ENCODE results near the gene C5orf58.

The C5orf58 gene

DNA sequence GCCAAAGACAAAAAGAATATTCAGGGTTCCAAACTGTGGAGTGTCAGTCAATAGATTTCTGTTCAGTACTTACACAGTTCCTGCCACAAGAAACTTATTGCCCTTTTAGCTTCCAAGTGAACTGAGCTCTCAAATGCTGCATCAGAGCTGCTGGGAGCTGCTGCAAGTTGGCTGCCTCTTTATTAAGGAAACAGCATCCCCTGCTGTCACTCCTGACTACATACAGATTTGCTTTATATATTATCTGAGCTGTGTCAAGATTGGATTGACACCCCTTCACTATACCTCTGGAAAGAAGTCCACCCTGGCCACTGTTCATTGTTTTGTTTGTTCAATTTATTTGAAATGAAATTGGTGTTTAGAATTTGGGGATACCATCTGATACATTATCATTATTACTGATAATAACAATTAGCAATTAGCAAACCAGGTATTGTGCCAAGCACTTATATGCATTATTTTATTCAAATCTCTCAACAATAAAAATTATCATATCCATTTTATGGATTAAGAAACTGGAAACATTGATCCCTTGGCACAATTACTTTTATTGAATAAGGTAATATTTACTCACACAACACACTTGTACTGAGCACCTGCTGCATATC is 16.4 kb upstream of the C5orf58 start:
- Histone ChIP-seq H3K36me3 (no peaks in the 10 kb centered on the region), H3K27me3 (no peaks in the 10 kb centered on the region), H3K4me1 (ENCODE audit: control insufficient read depth in 1 of 2, insufficient read depth in 1 of 2, low read depth in 1 of 2, low read length in 1 of 2) (no peaks in the 10 kb centered on the region), H3K27ac (no peak overlapping the region), H3K9me3 (no peaks in the 10 kb centered on the region), H3K4me3 (ENCODE audit: low read depth in 1 of 2, low read length in 1 of 2) (no peak overlapping the region)
- no peak for TF ChIP-seq CTCF (IDR thresholded peaks at IDR 0.05)

- no peaks in the 10 kb centered on the region for H3K27me3 ChIP-seq
- no peaks in the 10 kb centered on the region for H3K36me3 ChIP-seq
- no peak overlapping the region for H3K4me3 ChIP-seq (ENCODE audit: low read depth in 1 of 2, low read length in 1 of 2)
- H3K9me3 ChIP-seq, result no peaks in the 10 kb centered on the region
- H3K4me1 ChIP-seq (ENCODE audit: control insufficient read depth in 1 of 2, insufficient read depth in 1 of 2, low read depth in 1 of 2, low read length in 1 of 2), result no peaks in the 10 kb centered on the region
- no peak overlapping the region for H3K27ac ChIP-seq
- no peak for TF ChIP-seq CTCF (IDR thresholded peaks at IDR 0.05)
Observed at GRCh38 chr5:170217831-170218230, 15.0 kb upstream of the C5orf58 start.

GRCh38 chr5:170218726-170219125 is 14.1 kb upstream of the C5orf58 start:
- Histone ChIP-seq H3K4me1 (ENCODE audit: control insufficient read depth in 1 of 2, insufficient read depth in 1 of 2, low read depth in 1 of 2, low read length in 1 of 2) (no peaks in the 10 kb centered on the region), H3K36me3 (no peaks in the 10 kb centered on the region), H3K27ac (no peak overlapping the region), H3K27me3 (no peaks in the 10 kb centered on the region), H3K4me3 (ENCODE audit: low read depth in 1 of 2, low read length in 1 of 2) (no peak overlapping the region), H3K9me3 (no peaks in the 10 kb centered on the region)
- TF ChIP-seq CTCF (IDR thresholded peaks at IDR 0.05), result no peak

DNA sequence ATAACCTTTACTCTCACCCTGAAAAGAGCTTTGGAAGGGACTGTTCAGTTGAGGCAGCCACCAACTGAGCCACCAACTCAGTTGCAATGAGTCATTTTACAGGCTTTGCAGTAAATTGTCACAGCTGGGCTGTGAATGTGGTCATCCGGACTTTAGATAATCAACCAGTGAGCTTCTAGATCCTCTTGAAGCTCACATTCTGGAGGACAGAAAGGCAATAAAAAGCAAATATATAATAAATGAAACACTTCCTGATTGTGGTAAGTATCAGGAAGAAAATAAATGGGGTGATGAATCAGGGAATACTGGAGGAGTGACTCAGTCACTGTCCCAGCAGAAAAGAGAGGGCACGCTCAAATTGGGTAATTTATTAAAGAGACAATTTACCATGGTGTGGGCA is 13.2 kb upstream of the C5orf58 start:
- H3K27ac ChIP-seq, result no peak overlapping the region
- no peak for TF ChIP-seq CTCF (IDR thresholded peaks at IDR 0.05)

GRCh38 chr5:170220191-170220590 is 12.6 kb upstream of the C5orf58 start:
- Histone ChIP-seq H3K36me3 (no peaks in the 10 kb centered on the region), H3K4me3 (ENCODE audit: low read depth in 1 of 2, low read length in 1 of 2) (no peak overlapping the region), H3K27ac (no peak overlapping the region), H3K4me1 (ENCODE audit: control insufficient read depth in 1 of 2, insufficient read depth in 1 of 2, low read depth in 1 of 2, low read length in 1 of 2) (no peaks in the 10 kb centered on the region), H3K27me3 (no peaks in the 10 kb centered on the region), H3K9me3 (no peaks in the 10 kb centered on the region)
- TF ChIP-seq CTCF (IDR thresholded peaks at IDR 0.05), result no peak

More for the DNA sequence above, 13.2 kb upstream of the C5orf58 start:
- no peaks in the 10 kb centered on the region for H3K27me3 ChIP-seq
- no peaks in the 10 kb centered on the region for H3K4me1 ChIP-seq (ENCODE audit: control insufficient read depth in 1 of 2, insufficient read depth in 1 of 2, low read depth in 1 of 2, low read length in 1 of 2)
- H3K4me3 ChIP-seq (ENCODE audit: low read depth in 1 of 2, low read length in 1 of 2), result no peak overlapping the region
- no peaks in the 10 kb centered on the region for H3K36me3 ChIP-seq
- H3K9me3 ChIP-seq, result no peaks in the 10 kb centered on the region

DNA sequence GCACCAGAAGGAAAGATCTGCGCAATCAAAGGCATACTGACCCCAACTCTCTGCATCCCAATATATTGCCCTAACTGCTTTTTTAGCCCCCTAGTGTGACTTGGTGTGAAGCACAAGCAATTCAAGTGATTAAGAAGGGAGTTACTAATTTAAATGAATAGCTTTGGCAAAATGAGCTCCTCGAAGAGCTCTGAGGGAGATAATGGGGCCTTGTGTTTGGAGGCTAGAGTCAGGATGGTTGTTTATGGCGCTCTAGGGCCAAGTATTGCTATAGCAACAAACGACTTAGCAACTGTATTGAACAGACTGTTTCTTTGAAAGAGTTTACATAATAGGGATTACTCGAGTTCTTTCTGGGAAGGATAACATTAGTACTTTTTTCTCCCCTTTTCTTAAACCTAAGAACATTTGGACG is 11.5 kb upstream of the C5orf58 start:
- Histone ChIP-seq H3K27me3 (no peaks in the 10 kb centered on the region), H3K4me1 (ENCODE audit: control insufficient read depth in 1 of 2, insufficient read depth in 1 of 2, low read depth in 1 of 2, low read length in 1 of 2) (no peaks in the 10 kb centered on the region), H3K36me3 (no peaks in the 10 kb centered on the region), H3K9me3 (no peaks in the 10 kb centered on the region), H3K27ac (no peak overlapping the region), H3K4me3 (ENCODE audit: low read depth in 1 of 2, low read length in 1 of 2) (no peak overlapping the region)
- no peak for TF ChIP-seq CTCF (IDR thresholded peaks at IDR 0.05)
